Measurements from ENCODE around the gene PSMD2. TPM values are rescaled to one million over a fixed set of nuclear protein-coding genes. Genes with fewer than 3 reads are reported as not detected.

Gene PSMD2
- total RNA-seq, 1 experiment from 2014 or later = 645 TPM

- no peaks in the 10 kb centered on the region for H3K36me3 ChIP-seq (ENCODE audit: insufficient read depth, low read length, poor library complexity, severe bottlenecking)
- intact Hi-C loops (cut with micrococcal nuclease; ENCODE audit: unreplicated experiment) = no loop called here
- H3K4me1 ChIP-seq (ENCODE audit: insufficient read depth, low read length, poor library complexity, severe bottlenecking) = no peaks in the 10 kb centered on the region
- BruUV-seq (replicated peaks) = no TSS peak
- CTCF ChIA-PET = no interaction called here
- no peak overlapping the region for H3K27ac ChIP-seq (ENCODE audit: low read depth, low read length, poor library complexity, severe bottlenecking)
- no peak overlapping the region for H3K4me3 ChIP-seq (ENCODE audit: low read depth, low read length, poor library complexity, severe bottlenecking)
- peak; percentile 82 for DNase-seq (ENCODE audit: low spot score)
- TF ChIP-seq, protein P1, sequence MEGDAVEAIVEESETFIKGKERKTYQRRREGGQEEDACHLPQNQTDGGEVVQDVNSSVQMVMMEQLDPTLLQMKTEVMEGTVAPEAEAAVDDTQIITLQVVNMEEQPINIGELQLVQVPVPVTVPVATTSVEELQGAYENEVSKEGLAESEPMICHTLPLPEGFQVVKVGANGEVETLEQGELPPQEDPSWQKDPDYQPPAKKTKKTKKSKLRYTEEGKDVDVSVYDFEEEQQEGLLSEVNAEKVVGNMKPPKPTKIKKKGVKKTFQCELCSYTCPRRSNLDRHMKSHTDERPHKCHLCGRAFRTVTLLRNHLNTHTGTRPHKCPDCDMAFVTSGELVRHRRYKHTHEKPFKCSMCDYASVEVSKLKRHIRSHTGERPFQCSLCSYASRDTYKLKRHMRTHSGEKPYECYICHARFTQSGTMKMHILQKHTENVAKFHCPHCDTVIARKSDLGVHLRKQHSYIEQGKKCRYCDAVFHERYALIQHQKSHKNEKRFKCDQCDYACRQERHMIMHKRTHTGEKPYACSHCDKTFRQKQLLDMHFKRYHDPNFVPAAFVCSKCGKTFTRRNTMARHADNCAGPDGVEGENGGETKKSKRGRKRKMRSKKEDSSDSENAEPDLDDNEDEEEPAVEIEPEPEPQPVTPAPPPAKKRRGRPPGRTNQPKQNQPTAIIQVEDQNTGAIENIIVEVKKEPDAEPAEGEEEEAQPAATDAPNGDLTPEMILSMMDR (conservative IDR thresholded peaks at IDR 0.05; ENCODE audit: low read depth, low read length) = peak; percentile 60
- TF ChIP-seq EZH2 (IDR thresholded peaks at IDR 0.05; ENCODE audit: borderline replicate concordance, low read depth, low read length, poor library complexity, severe bottlenecking) = no peak
- POLR2A ChIA-PET (ENCODE audit: low non-redundant PET) = no interaction called here
- no peaks in the 10 kb centered on the region for H3K27me3 ChIP-seq (replicated peaks; ENCODE audit: insufficient read depth, low read depth, low read length, poor library complexity)
- H3K9me3 ChIP-seq (ENCODE audit: low read depth, low read length, poor library complexity, severe bottlenecking) = no peaks in the 10 kb centered on the region
These were observed 14.3 kb upstream of the PSMD2 start for GRCh38 chr3:184284696-184285095.

- H3K4me1 ChIP-seq (ENCODE audit: insufficient read depth, low read length, poor library complexity, severe bottlenecking) = no peaks in the 10 kb centered on the region
- no TSS peak for BruUV-seq (replicated peaks)
- no peak overlapping the region for H3K27ac ChIP-seq (ENCODE audit: low read depth, low read length, poor library complexity, severe bottlenecking)
These were observed 9.6 kb upstream of the PSMD2 start for GRCh38 chr3:184289426-184289938.

DNA sequence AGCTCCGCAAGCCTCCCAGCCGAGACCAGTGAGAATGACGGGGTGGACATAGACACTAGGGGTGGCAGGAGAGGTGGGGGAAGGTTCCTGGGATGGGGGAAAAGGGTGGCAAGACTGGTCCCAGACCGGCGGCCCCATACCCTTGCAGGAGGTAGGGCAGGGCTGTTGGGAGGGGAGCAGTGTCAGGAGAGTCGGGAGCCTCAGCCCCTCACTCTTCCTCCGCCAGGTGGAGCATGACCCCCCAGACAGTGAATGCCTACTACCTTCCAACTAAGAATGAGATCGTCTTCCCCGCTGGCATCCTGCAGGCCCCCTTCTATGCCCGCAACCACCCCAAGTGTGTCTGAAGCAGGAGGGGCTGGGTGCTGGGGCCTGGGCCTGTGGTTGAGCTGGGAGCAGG lies 8.7 kb upstream of the PSMD2 start:
- CTCF ChIA-PET = no interaction called here
- Histone ChIP-seq H3K27me3 (replicated peaks; ENCODE audit: insufficient read depth, low read depth, low read length, poor library complexity) (no peaks in the 10 kb centered on the region), H3K4me3 (ENCODE audit: low read depth, low read length, poor library complexity, severe bottlenecking) (no peak overlapping the region), H3K4me1 (ENCODE audit: insufficient read depth, low read length, poor library complexity, severe bottlenecking) (no peaks in the 10 kb centered on the region), H3K27ac (ENCODE audit: low read depth, low read length, poor library complexity, severe bottlenecking) (no peak overlapping the region), H3K9me3 (ENCODE audit: low read depth, low read length, poor library complexity, severe bottlenecking) (no peaks in the 10 kb centered on the region), H3K36me3 (ENCODE audit: insufficient read depth, low read length, poor library complexity, severe bottlenecking) (no peaks in the 10 kb centered on the region)
- intact Hi-C loops (cut with micrococcal nuclease; ENCODE audit: unreplicated experiment) = no loop called here
- POLR2A ChIA-PET (ENCODE audit: low non-redundant PET) = no interaction called here
- BruUV-seq (replicated peaks) = no TSS peak
- TF ChIP-seq, protein P1 (conservative IDR thresholded peaks at IDR 0.05; ENCODE audit: low read depth, low read length) = no peak
- TF ChIP-seq EZH2 (IDR thresholded peaks at IDR 0.05; ENCODE audit: borderline replicate concordance, low read depth, low read length, poor library complexity, severe bottlenecking) = no peak
- DNase-seq (ENCODE audit: low spot score) = no peak

More at GRCh38 chr3:184289426-184289938, 9.6 kb upstream of the PSMD2 start:
- no peak overlapping the region for H3K4me3 ChIP-seq (ENCODE audit: low read depth, low read length, poor library complexity, severe bottlenecking)
- intact Hi-C loops (cut with micrococcal nuclease; ENCODE audit: unreplicated experiment) = loop anchor here (1.0 kb wide), 1 partner anchor 394 kb away; no protein-coding TSS in a partner anchor
- no peaks in the 10 kb centered on the region for H3K9me3 ChIP-seq (ENCODE audit: low read depth, low read length, poor library complexity, severe bottlenecking)
- POLR2A ChIA-PET (ENCODE audit: low non-redundant PET) = no interaction called here
- H3K27me3 ChIP-seq (replicated peaks; ENCODE audit: insufficient read depth, low read depth, low read length, poor library complexity) = no peaks in the 10 kb centered on the region
- H3K36me3 ChIP-seq (ENCODE audit: insufficient read depth, low read length, poor library complexity, severe bottlenecking) = no peaks in the 10 kb centered on the region
- peak; percentile 69 for DNase-seq (ENCODE audit: low spot score)
- CTCF ChIA-PET = interaction anchor here (0.6 to 1.2 kb wide), 3 partner anchors 393 to 1504 kb away, joined by 3 read pairs; no protein-coding TSS in a partner anchor
- no peak for TF ChIP-seq EZH2 (IDR thresholded peaks at IDR 0.05; ENCODE audit: borderline replicate concordance, low read depth, low read length, poor library complexity, severe bottlenecking)
- TF ChIP-seq, protein P1 (conservative IDR thresholded peaks at IDR 0.05; ENCODE audit: low read depth, low read length) = peak; percentile 76
